GM23338 (cell line): ENCODE measurements around the gene BICDL2.

Experiments
- CREB1 ChIP-seq: fragments of 250-450 bp; sonication (Bioruptor Pico); IDR thresholded peaks from 2 replicates; pipeline ENCODE4 v1.5.0; 2020; ENCODE audit warnings: low read depth, mild to moderate bottlenecking, moderate library complexity
- EZH2 ChIP-seq: fragments of 200-600 bp; sonication (generic); IDR thresholded peaks from one replicate; pipeline ENCODE4 v1.8.0; 2017; ENCODE audit warnings: antibody characterized with exemption, mild to moderate bottlenecking, low read depth; ENCODE audit not compliant: unreplicated experiment
- NANOG ChIP-seq: IDR thresholded peaks from 2 replicates; pipeline ENCODE4 v1.6.1; 2016; ENCODE audit warnings: antibody characterized with exemption, borderline replicate concordance
- POLR2AphosphoS5 ChIP-seq: IDR thresholded peaks from 2 replicates; pipeline ENCODE4 v1.6.1; 2016; ENCODE audit warnings: antibody characterized with exemption, low read depth
- STAT1 ChIP-seq: IDR thresholded peaks from one replicate; pipeline ENCODE4 v1.6.1; 2016; ENCODE audit warnings: antibody characterized with exemption; ENCODE audit not compliant: unreplicated experiment
- TF ChIP-seq, protein P1 (sequence below), 2 experiments: fragments of 200-600 bp in 1 of 2; sonication (generic) in 1 of 2; conservative IDR thresholded peaks; 2 replicates each; pipeline versions ENCODE4 v1.5.1 to v1.6.1; 2016 to 2017; ENCODE audit warnings: antibody characterized with exemption in 2 of 2, low read depth in 2 of 2, mild to moderate bottlenecking in 2 of 2, moderate library complexity in 1 of 2
- TF ChIP-seq, protein P2 (sequence below): IDR thresholded peaks from one replicate; pipeline ENCODE4 v1.6.1; 2018; ENCODE audit warnings: antibody characterized with exemption; ENCODE audit not compliant: unreplicated experiment
- TF ChIP-seq, protein P3 (sequence below): IDR thresholded peaks from 2 replicates; pipeline ENCODE4 v1.6.1; 2016; ENCODE audit warnings: antibody characterized with exemption

DNA sequence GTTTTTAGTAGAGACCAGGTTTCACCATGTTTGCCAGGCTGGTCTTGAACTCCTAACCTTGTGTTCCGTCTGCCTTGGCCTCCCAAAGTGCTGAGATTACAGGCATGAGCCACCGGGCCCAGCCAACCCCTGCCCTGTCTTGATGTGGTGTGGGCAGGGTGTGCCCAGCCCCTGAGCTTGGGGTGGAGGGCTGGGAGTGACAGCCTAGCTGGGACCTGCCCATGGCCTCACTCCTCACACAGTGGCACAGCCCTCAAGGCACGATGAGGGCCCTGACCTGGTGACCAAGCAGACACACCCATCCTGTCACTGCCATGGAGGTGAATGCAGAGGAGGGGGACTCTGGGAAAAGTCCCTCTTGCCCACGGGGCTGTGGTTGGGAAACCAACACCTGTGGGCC is 31.7 kb upstream of the BICDL2 start:
- TF ChIP-seq, protein P1, sequence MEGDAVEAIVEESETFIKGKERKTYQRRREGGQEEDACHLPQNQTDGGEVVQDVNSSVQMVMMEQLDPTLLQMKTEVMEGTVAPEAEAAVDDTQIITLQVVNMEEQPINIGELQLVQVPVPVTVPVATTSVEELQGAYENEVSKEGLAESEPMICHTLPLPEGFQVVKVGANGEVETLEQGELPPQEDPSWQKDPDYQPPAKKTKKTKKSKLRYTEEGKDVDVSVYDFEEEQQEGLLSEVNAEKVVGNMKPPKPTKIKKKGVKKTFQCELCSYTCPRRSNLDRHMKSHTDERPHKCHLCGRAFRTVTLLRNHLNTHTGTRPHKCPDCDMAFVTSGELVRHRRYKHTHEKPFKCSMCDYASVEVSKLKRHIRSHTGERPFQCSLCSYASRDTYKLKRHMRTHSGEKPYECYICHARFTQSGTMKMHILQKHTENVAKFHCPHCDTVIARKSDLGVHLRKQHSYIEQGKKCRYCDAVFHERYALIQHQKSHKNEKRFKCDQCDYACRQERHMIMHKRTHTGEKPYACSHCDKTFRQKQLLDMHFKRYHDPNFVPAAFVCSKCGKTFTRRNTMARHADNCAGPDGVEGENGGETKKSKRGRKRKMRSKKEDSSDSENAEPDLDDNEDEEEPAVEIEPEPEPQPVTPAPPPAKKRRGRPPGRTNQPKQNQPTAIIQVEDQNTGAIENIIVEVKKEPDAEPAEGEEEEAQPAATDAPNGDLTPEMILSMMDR (conservative IDR thresholded peaks at IDR 0.05; ENCODE audit: low read depth in 2 of 2) = no peak
- TF ChIP-seq, protein P2, sequence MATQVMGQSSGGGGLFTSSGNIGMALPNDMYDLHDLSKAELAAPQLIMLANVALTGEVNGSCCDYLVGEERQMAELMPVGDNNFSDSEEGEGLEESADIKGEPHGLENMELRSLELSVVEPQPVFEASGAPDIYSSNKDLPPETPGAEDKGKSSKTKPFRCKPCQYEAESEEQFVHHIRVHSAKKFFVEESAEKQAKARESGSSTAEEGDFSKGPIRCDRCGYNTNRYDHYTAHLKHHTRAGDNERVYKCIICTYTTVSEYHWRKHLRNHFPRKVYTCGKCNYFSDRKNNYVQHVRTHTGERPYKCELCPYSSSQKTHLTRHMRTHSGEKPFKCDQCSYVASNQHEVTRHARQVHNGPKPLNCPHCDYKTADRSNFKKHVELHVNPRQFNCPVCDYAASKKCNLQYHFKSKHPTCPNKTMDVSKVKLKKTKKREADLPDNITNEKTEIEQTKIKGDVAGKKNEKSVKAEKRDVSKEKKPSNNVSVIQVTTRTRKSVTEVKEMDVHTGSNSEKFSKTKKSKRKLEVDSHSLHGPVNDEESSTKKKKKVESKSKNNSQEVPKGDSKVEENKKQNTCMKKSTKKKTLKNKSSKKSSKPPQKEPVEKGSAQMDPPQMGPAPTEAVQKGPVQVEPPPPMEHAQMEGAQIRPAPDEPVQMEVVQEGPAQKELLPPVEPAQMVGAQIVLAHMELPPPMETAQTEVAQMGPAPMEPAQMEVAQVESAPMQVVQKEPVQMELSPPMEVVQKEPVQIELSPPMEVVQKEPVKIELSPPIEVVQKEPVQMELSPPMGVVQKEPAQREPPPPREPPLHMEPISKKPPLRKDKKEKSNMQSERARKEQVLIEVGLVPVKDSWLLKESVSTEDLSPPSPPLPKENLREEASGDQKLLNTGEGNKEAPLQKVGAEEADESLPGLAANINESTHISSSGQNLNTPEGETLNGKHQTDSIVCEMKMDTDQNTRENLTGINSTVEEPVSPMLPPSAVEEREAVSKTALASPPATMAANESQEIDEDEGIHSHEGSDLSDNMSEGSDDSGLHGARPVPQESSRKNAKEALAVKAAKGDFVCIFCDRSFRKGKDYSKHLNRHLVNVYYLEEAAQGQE = no peak
- TF ChIP-seq POLR2AphosphoS5 = no peak
- no peak for TF ChIP-seq STAT1
- TF ChIP-seq CREB1 (CRISPR knock-in tag) = no peak
- no peak for TF ChIP-seq EZH2
- TF ChIP-seq, protein P3, sequence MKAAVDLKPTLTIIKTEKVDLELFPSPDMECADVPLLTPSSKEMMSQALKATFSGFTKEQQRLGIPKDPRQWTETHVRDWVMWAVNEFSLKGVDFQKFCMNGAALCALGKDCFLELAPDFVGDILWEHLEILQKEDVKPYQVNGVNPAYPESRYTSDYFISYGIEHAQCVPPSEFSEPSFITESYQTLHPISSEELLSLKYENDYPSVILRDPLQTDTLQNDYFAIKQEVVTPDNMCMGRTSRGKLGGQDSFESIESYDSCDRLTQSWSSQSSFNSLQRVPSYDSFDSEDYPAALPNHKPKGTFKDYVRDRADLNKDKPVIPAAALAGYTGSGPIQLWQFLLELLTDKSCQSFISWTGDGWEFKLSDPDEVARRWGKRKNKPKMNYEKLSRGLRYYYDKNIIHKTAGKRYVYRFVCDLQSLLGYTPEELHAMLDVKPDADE = no peak
- TF ChIP-seq NANOG = no peak
